CD4-positive, alpha-beta T cell treated with Interleukin-10 for 1 hour (primary cell): ENCODE results near the gene ZGRF1.
"Not testable (repeated sequence)": the region's sequence is repeated elsewhere in the genome, so short reads cannot be mapped to it uniquely, and the experiment has no call there.

Source experiments
- DNase-seq: peaks from one replicate; pipeline ENCODE4 v3.0.0-alpha.2; 2020

The ZGRF1 gene, protein sequence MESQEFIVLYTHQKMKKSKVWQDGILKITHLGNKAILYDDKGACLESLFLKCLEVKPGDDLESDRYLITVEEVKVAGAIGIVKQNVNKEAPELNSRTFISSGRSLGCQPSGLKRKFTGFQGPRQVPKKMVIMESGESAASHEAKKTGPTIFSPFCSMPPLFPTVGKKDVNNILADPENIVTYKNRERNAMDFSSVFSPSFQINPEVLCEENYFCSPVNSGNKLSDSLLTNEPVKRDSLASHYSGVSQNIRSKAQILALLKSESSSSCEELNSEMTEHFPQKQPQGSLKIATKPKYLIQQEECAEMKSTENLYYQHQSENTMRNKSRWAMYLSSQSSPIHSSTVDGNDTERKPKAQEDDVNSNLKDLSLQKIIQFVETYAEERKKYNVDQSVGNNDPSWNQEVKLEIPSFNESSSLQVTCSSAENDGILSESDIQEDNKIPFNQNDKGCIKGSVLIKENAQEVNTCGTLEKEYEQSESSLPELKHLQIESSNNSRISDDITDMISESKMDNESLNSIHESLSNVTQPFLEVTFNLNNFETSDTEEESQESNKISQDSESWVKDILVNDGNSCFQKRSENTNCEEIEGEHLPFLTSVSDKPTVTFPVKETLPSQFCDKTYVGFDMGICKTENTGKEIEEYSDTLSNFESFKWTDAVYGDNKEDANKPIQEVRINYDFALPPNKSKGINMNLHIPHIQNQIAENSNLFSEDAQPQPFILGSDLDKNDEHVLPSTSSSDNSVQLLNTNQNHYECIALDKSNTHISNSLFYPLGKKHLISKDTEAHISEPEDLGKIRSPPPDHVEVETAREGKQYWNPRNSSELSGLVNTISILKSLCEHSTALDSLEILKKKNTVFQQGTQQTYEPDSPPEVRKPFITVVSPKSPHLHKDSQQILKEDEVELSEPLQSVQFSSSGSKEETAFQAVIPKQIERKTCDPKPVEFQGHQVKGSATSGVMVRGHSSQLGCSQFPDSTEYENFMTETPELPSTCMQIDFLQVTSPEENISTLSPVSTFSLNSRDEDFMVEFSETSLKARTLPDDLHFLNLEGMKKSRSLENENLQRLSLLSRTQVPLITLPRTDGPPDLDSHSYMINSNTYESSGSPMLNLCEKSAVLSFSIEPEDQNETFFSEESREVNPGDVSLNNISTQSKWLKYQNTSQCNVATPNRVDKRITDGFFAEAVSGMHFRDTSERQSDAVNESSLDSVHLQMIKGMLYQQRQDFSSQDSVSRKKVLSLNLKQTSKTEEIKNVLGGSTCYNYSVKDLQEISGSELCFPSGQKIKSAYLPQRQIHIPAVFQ (N-terminal part only)

GRCh38 chr4:112636688-112637551 is at the start of gene ZGRF1, which contains the start of gene LARP7:
TSS of gene ZGRF1 (minus strand) at chr4:112636909. CDS start at chr4:112633176, 3,733 bp downstream.
TSS of gene LARP7 (plus strand) at chr4:112637143. CDS start at chr4:112644670, 7,527 bp downstream.
- DNase-seq, result peak; percentile 99

GRCh38 chr4:112680996-112681395 is 44.3 kb upstream of the ZGRF1 start:
- no peak for DNase-seq

GRCh38 chr4:112677519-112678091 is 40.9 kb upstream of the ZGRF1 start:
- DNase-seq, result no peak

- DNase-seq, result no peak
These were observed 37.7 kb upstream of the ZGRF1 start for GRCh38 chr4:112674376-112674775.

GRCh38 chr4:112673686-112674085 is 37.0 kb upstream of the ZGRF1 start:
- DNase-seq, result no peak

DNA sequence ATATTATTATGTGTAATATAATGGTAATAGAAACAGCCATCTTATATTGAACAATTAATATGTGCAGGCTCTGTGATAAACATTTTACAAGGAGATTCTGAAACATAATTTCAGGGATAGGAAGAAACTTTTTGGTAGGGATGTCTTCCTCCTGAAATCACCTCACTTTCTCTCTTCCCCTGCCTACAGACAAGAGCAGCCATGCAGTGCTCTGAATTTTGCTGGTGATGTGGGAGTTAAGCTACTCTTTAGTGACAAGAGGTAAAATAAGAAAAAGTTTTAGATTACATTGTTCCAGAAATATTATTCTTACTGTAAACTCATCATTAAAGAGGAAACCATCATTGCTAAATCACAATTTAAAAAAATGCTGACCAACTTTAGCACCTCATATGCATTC is 36.4 kb upstream of the ZGRF1 start:
- no peak for DNase-seq

DNA sequence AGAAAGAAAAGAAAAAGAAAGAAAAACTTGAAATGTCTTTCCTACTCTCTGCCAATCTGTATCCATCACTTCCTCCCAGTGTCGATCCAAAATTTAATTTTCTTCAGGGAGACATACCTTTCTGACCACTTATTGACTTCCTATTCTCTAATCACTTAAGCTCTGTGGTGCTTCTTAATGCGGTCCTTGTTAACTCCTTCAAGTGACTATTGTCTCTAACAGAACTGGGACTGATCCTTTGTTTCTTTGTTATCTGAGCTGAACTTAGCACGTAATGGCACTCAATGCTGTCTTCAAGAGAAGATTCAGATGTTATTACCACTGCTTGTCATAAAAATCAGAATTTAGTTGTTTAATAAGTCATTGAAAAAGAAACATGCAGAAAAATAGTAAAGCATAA is 31.4 kb upstream of the ZGRF1 start:
- no peak for DNase-seq

DNA sequence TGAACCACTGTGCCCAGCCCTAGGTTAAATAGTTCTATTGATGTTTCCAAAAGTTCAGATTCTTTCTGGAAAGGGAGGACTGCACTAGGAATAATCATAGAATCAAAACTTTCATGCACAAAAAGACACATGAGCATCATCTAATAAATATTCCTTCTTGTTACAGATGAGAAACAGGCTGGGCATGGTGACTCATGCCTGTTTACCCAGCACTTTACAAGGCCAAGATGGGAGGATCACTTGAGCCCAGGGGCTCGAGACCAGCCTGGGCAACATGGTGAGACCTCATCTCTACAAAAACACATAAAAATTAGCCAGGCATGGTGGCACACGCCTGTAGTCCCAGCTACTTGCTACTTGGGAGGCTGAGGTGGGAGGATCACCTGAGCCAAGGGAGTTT is 27.9 kb upstream of the ZGRF1 start:
- no peak for DNase-seq

GRCh38 chr4:112656115-112656514 is 19.4 kb upstream of the ZGRF1 start:
- not testable (repeated sequence) for DNase-seq

- DNase-seq, result no peak
These were observed 18.6 kb upstream of the ZGRF1 start for GRCh38 chr4:112655270-112655669.

GRCh38 chr4:112652216-112652615 is 15.5 kb upstream of the ZGRF1 start:
- DNase-seq, result no peak

- DNase-seq, result no peak
These were observed 14.9 kb upstream of the ZGRF1 start for GRCh38 chr4:112651641-112652040.

DNA sequence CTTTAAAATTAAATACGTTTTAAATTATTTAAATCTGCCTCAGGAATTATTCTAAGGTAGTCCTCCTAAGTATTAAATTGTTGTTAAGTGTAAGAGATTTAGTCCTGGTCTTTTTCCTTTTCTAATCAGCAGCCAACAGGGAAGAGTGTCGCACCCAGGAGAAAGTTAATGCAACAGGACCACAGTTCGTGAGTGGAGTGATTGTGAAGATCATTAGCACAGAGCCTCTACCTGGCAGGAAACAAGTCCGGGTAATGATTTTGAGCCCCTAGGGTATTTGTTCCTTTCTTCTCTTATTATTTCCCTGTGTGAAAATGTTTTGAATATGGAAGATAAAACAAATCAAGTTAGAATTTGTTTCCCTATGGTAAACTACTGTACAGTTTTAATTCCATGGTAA is 13.6 kb upstream of the ZGRF1 start:
- DNase-seq, result no peak

DNA sequence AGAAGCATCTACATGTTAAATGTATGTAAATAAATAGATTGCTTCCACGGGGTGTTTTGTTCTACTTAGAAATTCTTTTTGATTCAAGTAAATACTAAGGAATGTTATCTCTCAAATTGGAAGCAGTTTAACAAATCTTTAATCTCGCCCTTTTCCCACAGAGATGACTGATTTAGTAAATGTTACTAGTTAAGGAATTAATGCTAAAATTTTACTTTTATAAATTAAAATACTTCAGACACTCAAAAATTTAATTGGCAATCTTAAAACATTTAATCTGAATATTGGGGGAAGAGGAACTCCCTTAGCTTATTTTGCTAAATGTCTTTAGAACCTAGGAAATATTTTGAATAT is 12.3 kb upstream of the ZGRF1 start:
- no peak for DNase-seq

GRCh38 chr4:112648263-112649054 is 11.8 kb upstream of the ZGRF1 start:
- no peak for DNase-seq

DNA sequence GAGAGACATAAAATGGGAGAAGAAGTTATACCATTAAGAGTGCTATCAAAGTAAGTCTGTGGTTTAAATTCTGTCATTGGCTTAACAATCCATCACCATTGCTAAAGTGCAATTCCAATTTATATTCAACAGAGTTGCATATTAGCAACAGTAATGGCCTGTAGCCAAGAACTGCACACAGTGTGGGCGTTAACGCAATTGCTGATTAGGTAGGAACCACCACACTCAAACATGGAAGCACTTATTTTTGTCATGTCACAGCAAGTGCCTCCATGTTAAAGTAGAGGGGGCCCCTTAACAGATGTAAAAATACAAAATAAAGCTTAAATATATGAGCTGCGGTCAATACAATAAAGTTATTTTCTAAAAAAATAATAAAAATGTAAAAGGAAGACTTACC is 11.1 kb upstream of the ZGRF1 start:
- no peak for DNase-seq

DNA sequence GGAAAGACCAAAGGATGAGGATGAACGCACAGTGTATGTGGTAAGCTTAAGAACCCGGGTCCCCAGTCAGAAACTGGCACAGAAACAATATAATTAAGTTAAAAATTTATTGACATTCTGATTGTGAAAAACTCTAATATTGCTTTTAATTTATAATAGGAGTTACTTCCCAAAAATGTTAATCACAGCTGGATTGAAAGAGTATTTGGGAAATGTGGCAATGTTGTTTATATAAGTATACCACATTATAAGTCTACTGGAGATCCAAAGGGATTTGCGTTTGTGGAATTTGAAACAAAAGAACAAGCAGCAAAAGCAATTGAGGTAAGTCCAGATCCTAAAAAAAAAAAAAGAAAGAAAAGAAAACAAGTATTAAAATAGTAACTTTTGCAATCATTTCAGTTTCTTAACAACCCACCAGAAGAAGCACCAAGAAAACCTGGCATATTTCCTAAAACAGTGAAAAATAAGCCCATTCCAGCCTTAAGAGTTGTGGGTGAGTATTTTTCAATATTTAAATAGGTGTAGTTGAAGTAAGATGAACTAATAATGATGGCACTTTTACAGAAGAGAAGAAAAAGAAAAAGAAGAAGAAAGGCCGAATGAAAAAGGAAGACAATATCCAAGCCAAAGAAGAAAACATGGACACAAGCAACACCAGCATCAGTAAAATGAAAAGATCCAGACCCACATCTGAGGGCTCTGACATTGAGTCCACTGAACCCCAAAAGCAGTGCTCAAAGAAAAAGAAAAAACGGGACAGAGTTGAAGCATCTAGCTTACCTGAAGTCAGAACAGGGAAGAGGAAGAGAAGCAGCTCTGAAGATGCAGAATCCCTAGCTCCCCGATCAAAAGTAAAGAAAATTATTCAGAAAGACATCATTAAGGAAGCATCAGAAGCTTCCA is 10.2 kb upstream of the ZGRF1 start:
- no peak for DNase-seq

DNA sequence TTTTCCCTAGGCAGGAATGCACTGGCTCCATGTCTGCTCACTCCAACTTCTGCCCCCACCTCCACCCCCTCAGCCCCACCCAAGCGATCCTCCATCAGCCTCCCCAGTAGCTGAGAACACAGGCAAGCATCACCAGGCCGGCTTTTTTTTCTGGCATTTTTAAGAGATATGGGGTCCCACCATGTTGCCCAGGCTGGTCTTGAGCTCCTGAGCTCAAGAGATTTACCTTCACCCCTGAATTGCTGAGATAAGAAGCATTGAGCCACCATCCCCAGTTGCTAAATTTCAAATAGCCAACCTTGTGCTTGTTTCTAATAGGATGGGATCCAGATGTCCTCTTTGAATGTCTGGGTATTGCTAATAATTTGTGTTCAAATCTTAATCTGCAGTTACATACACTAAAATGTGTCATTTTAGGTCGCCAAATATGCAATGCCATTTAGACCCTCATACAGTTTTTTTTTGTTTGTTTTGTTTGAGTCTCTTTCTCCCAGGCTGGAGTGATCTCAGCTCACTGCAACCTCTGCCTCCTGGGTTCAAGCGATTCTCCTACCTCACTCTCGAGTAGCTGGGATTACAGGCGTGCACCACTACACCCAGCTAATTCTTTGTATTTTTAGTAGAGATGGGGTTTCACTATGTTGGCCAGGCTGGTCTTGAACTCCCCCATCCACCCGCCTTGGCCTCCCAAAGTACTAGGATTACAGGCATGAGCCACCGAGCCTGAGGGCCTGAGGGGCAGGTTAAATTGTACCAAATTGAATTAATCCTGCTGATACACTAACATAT is 9.0 kb upstream of the ZGRF1 start:
- no peak for DNase-seq
